Endodermal cell (in vitro differentiated cells): Measurements from ENCODE around the gene KCNK15. TPM values are rescaled to one million over a fixed set of nuclear protein-coding genes. Genes with fewer than 3 reads are reported as not detected.

Experiments used
- DNase-seq: peaks from one replicate; pipeline ENCODE4 v3.0.0-alpha.2; 2017
- H3K27ac ChIP-seq: 2 replicates; pipeline ENCODE4 v1.5.1; 2013; ENCODE audit warnings: mild to moderate bottlenecking, low read depth, low read length, moderate library complexity
- H3K27me3 ChIP-seq: 2 replicates; pipeline ENCODE4 v1.6.1; 2013; ENCODE audit warnings: mild to moderate bottlenecking, low read length, moderate library complexity; ENCODE audit not compliant: insufficient read depth, control insufficient read depth, poor library complexity, severe bottlenecking
- H3K36me3 ChIP-seq: 2 replicates; pipeline ENCODE4 v1.7.0; 2013; ENCODE audit warnings: mild to moderate bottlenecking, low read length, moderate library complexity; ENCODE audit not compliant: control insufficient read depth, insufficient read depth
- H3K4me1 ChIP-seq: one replicate; pipeline ENCODE4 v1.7.0; 2013; ENCODE audit warnings: low read length; ENCODE audit not compliant: control insufficient read depth, insufficient read depth
- H3K4me3 ChIP-seq: 2 replicates; pipeline ENCODE4 v1.5.1; 2013; ENCODE audit warnings: mild to moderate bottlenecking, low read length, moderate library complexity
- H3K9ac ChIP-seq: 2 replicates; pipeline ENCODE4 v1.6.1; 2013; ENCODE audit warnings: mild to moderate bottlenecking, low read length, moderate library complexity; ENCODE audit not compliant: poor library complexity, severe bottlenecking; ENCODE audit errors: extremely low read depth
- H3K9me3 ChIP-seq: 2 replicates; pipeline ENCODE4 v1.6.1; 2013; ENCODE audit warnings: mild to moderate bottlenecking, low read length, moderate library complexity; ENCODE audit not compliant: control insufficient read depth
- H3K27ac Mint-ChIP-seq: 2 replicates; pipeline ENCODE4 v1.8.0; 2020; ENCODE audit warnings: mixed read lengths
- H3K27me3 Mint-ChIP-seq: 2 replicates; pipeline ENCODE4 v1.8.0; 2021; ENCODE audit warnings: mild to moderate bottlenecking, mixed read lengths; ENCODE audit not compliant: insufficient read depth
- H3K36me3 Mint-ChIP-seq: 2 replicates; pipeline ENCODE4 v1.8.0; 2020; ENCODE audit warnings: low read depth, mixed read lengths
- H3K4me1 Mint-ChIP-seq: 2 replicates; pipeline ENCODE4 v1.8.0; 2020; ENCODE audit warnings: mixed read lengths
- H3K4me3 Mint-ChIP-seq: 2 replicates; pipeline ENCODE4 v1.8.0; 2020; ENCODE audit warnings: mild to moderate bottlenecking, moderate library complexity, mixed read lengths
- H3K9me3 Mint-ChIP-seq: 2 replicates; pipeline ENCODE4 v1.8.0; 2020; ENCODE audit warnings: mild to moderate bottlenecking, mixed read lengths
- CTCF ChIP-seq: fragments of 200-600 bp; sonication (generic); conservative IDR thresholded peaks from 2 replicates; pipeline ENCODE4 v1.5.0; 2021; ENCODE audit warnings: antibody characterized with exemption, mild to moderate bottlenecking
- WGBS, 2 experiments: methylation state at CpG; one replicate each; pipeline versions ENCODE4 v1.1.5 to v1.1.7; 2013; ENCODE audit warnings: missing lambda C conversion rate in 2 of 2, mixed read lengths in 1 of 2; ENCODE audit not compliant: insufficient coverage in 1 of 2, insufficient read length in 1 of 2; 5-methylcytosine and 5-hydroxymethylcytosine counted together
- total RNA-seq, 2 donors: library from RNA; stranded (reverse); fragmentation: NEBNext Ultra II Directional in 1 of 2; extraction: Animal tissue kit (Norgen Biotek cat#: 25700) in 1 of 2; gene quantifications; 2 replicates in 1 of 2; 3 replicates in 1 of 2; pipeline ENCODE4 v1.2.1, GENCODE V29; 2021

Gene KCNK15
- total RNA-seq, 2 donors from 2014 or later: 0.15 to 0.22 TPM

- Histone ChIP-seq H3K27me3 (peaks cover 26% of the 10 kb centered on the region), H3K4me1 (no peaks in the 10 kb centered on the region), H3K9me3 (peaks cover 7% of the 10 kb centered on the region), H3K27ac (no peak overlapping the region), H3K36me3 (no peaks in the 10 kb centered on the region), H3K9ac (no peak overlapping the region), H3K4me3 (peak overlapping the region; percentile 57)
- H3K36me3 Mint-ChIP-seq: no peaks in the 10 kb centered on the region
- H3K4me1 Mint-ChIP-seq: peaks cover 3% of the 10 kb centered on the region
- WGBS, 2 experiments: 81 to 84% methylated on average over 5 to 7 of the region's 7 CpGs
- H3K9me3 Mint-ChIP-seq: no peaks in the 10 kb centered on the region
- no peak overlapping the region for H3K4me3 Mint-ChIP-seq
- DNase-seq: peak; percentile 89
- peaks cover 35% of the 10 kb centered on the region for H3K27me3 Mint-ChIP-seq
- H3K27ac Mint-ChIP-seq: no peak overlapping the region
- no peak for TF ChIP-seq CTCF
Measured at GRCh38 chr20:44738813-44739477, 6.7 kb upstream of the KCNK15 start.

- H3K27ac Mint-ChIP-seq: no peak overlapping the region
- Histone ChIP-seq H3K27ac (no peak overlapping the region), H3K4me1 (no peaks in the 10 kb centered on the region), H3K36me3 (no peaks in the 10 kb centered on the region), H3K27me3 (peaks cover 36% of the 10 kb centered on the region), H3K9ac (no peak overlapping the region), H3K9me3 (peaks cover 7% of the 10 kb centered on the region), H3K4me3 (no peak overlapping the region)
- WGBS, 2 experiments: 89 to 100% methylated on average over 1 to 2 of the region's 2 CpGs
- peaks cover 7% of the 10 kb centered on the region for H3K4me1 Mint-ChIP-seq
- H3K27me3 Mint-ChIP-seq: peaks cover 45% of the 10 kb centered on the region
- no peaks in the 10 kb centered on the region for H3K36me3 Mint-ChIP-seq
- TF ChIP-seq CTCF: no peak
- no peak overlapping the region for H3K4me3 Mint-ChIP-seq
- H3K9me3 Mint-ChIP-seq: no peaks in the 10 kb centered on the region
- no peak for DNase-seq
Measured at GRCh38 chr20:44739942-44740341, 5.7 kb upstream of the KCNK15 start.

GRCh38 chr20:44742304-44743079 lies 3.2 kb upstream of the KCNK15 start:
- Histone ChIP-seq H3K36me3 (no peaks in the 10 kb centered on the region), H3K4me3 (no peak overlapping the region), H3K9ac (no peak overlapping the region), H3K27ac (no peak overlapping the region), H3K4me1 (no peaks in the 10 kb centered on the region), H3K9me3 (no peaks in the 10 kb centered on the region), H3K27me3 (peaks cover 53% of the 10 kb centered on the region)
- 87 to 89% methylated on average over 9 to 14 of the region's 14 CpGs for WGBS, 2 experiments
- no peak overlapping the region for H3K27ac Mint-ChIP-seq
- no peak for DNase-seq
- H3K4me1 Mint-ChIP-seq: peaks cover 8% of the 10 kb centered on the region
- peaks cover 65% of the 10 kb centered on the region for H3K27me3 Mint-ChIP-seq
- no peaks in the 10 kb centered on the region for H3K36me3 Mint-ChIP-seq
- no peak overlapping the region for H3K4me3 Mint-ChIP-seq
- H3K9me3 Mint-ChIP-seq: no peaks in the 10 kb centered on the region
- TF ChIP-seq CTCF: no peak
